ENCODE results near the gene DISC1. TPM values are rescaled to one million over a fixed set of nuclear protein-coding genes. Genes with fewer than 3 reads are reported as not detected.
"Not testable (repeated sequence)": the region's sequence is repeated elsewhere in the genome, so short reads cannot be mapped to it uniquely, and the experiment has no call there.

Gene DISC1
- total and polyA plus RNA-seq, 8 donors: 0.42 to 6.6 (median 1.5) TPM

DNA sequence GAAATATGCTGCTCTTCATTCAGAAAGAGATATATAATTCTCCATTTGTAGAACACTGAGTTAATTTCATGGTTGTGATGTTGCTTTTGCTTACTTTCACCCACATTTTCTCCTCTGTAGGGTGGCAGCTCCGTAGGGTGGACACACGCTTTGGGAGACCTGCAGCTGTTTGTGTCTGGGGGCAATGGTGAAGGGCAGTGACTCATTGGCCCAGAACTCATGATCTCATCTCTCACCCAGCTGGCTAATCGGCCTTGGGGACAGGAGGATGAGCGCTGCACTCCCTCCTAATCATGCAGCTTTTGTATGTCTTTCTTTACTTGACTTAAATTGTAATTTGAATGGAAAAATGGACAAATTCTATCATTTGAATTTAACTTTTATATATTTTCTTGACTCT is 9.6 kb downstream of the DISC1 start:
- 59 to 73% methylated on average over 4 of the region's 4 CpGs for WGBS, 2 donors
- Histone ChIP-seq H3K36me3 (no peaks in the 10 kb centered on the region), H3K27ac (no peak overlapping the region), H3K27me3 (no peaks in the 10 kb centered on the region), H3K4me3 (no peak overlapping the region), H3K4me1 (no peaks in the 10 kb centered on the region), H3K9me3 (no peaks in the 10 kb centered on the region)
- TF ChIP-seq, protein P1, sequence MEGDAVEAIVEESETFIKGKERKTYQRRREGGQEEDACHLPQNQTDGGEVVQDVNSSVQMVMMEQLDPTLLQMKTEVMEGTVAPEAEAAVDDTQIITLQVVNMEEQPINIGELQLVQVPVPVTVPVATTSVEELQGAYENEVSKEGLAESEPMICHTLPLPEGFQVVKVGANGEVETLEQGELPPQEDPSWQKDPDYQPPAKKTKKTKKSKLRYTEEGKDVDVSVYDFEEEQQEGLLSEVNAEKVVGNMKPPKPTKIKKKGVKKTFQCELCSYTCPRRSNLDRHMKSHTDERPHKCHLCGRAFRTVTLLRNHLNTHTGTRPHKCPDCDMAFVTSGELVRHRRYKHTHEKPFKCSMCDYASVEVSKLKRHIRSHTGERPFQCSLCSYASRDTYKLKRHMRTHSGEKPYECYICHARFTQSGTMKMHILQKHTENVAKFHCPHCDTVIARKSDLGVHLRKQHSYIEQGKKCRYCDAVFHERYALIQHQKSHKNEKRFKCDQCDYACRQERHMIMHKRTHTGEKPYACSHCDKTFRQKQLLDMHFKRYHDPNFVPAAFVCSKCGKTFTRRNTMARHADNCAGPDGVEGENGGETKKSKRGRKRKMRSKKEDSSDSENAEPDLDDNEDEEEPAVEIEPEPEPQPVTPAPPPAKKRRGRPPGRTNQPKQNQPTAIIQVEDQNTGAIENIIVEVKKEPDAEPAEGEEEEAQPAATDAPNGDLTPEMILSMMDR (IDR thresholded peaks at IDR 0.05): no peak
- intact Hi-C loops (cut with DNase I): no loop called here
- ATAC-seq: peak in 1 of 4 donors; percentile 32
- no peak for DNase-seq
- FAIRE-seq: no peak

DNA sequence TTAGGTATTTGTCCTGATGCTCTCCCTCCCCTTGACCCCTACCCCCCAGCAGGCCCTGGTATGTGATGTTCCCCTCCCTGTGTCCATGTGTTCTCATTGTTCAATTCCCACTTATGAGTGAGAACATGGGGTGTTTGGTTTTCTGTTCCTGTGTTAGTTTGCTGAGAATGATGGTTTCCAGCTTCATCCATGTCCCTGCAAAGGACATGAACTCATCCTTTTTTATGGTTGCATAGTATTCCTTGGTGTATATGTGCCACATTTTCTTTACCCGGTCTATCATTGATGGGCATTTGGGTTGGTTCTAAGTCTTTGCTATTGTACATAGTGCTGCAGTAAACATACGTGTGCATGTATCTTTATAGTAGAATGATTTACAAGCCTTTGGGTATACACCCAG is 10.3 kb downstream of the DISC1 start:
- ATAC-seq; FAIRE-seq; H3K27ac ChIP-seq; H3K27me3 ChIP-seq; DNase-seq; H3K9me3 ChIP-seq; H3K4me3 ChIP-seq; intact Hi-C loops (cut with DNase I); H3K36me3 ChIP-seq; H3K4me1 ChIP-seq: not testable (repeated sequence)
- 89 to 97% methylated on average over 2 of the region's 2 CpGs for WGBS, 2 donors

DNA sequence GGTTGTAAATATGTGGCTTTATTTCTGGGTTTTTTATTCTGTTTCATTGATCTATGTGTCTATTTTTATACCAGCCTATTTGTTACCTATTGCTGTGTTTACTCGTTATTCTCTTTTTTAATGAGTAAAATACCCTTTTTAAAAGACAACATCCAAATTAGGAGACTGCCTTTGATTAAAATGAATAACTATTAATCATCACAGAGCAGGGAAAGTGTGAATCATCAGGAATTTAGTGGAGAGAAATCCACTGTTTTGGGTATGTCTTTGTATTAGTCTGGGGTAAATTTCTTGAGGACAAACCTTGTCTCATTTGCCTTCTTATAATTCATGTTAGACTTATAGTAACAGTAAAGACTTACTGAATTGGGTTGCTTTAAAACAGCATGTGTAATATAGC is 12.1 kb downstream of the DISC1 start:
- no peak for ATAC-seq
- FAIRE-seq: no peak
- no peaks in the 10 kb centered on the region for H3K36me3 ChIP-seq
- intact Hi-C loops (cut with DNase I): no loop called here
- H3K27me3 ChIP-seq: no peaks in the 10 kb centered on the region
- no peak overlapping the region for H3K27ac ChIP-seq
- 82 to 83% methylated on average over 1 of the region's 1 CpG for WGBS, 2 donors
- TF ChIP-seq, protein P1 (IDR thresholded peaks at IDR 0.05): no peak
- no peak for DNase-seq
- no peaks in the 10 kb centered on the region for H3K4me1 ChIP-seq
- no peaks in the 10 kb centered on the region for H3K9me3 ChIP-seq
- no peak overlapping the region for H3K4me3 ChIP-seq

DNA sequence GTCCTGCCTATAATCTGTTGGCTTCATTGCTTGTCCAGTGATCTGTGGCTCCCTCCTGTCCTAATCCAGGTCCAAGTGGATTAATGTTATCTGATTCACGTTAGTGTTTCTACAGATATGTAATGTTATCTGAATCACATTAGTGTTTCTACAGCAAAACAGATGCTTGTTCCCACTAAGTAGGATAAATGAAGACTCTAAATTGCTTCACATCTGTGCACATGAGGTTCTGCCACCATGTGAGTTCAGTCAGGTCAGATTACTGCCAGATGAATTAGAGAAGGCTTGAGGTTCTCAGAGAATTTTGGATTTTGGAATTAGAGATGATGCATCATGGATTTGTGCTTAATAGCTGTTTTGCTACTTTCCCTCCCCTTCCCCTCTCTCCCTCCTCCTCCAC is 13.2 kb downstream of the DISC1 start:
- intact Hi-C loops (cut with DNase I): no loop called here
- H3K27me3 ChIP-seq: no peaks in the 10 kb centered on the region
- H3K9me3 ChIP-seq: no peaks in the 10 kb centered on the region
- no peaks in the 10 kb centered on the region for H3K36me3 ChIP-seq
- no peak overlapping the region for H3K4me3 ChIP-seq
- no peak for ATAC-seq
- no peak overlapping the region for H3K27ac ChIP-seq
- WGBS, 2 donors: 11 to 12% methylated on average over 1 of the region's 1 CpG
- no peaks in the 10 kb centered on the region for H3K4me1 ChIP-seq
- DNase-seq: no peak
- TF ChIP-seq, protein P1 (IDR thresholded peaks at IDR 0.05): no peak
- FAIRE-seq: no peak

DNA sequence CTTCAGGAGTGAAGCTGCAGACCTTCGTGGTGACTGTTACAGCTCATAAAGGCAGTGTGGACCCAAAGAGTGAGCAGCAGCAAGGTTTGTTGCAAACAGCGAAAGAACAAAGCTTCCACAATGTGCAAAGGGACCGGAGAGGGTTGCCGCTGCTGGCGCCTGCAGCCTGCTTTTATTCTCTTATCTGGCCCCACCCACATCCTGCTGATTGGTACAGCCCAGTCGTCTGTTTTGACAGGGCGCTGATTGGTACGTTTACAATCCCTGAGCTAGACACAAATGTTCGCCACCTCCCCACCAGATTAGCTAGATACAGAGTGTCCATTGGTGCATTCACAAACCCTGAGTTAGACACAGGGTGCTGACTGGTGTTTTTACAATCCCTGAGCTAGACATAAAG is 14.9 kb downstream of the DISC1 start:
- ATAC-seq; H3K36me3 ChIP-seq; H3K4me3 ChIP-seq; H3K27me3 ChIP-seq; intact Hi-C loops (cut with DNase I); H3K9me3 ChIP-seq; H3K4me1 ChIP-seq; FAIRE-seq; DNase-seq; H3K27ac ChIP-seq: not testable (repeated sequence)
- 82 to 86% methylated on average over 9 of the region's 9 CpGs for WGBS, 2 donors

DNA sequence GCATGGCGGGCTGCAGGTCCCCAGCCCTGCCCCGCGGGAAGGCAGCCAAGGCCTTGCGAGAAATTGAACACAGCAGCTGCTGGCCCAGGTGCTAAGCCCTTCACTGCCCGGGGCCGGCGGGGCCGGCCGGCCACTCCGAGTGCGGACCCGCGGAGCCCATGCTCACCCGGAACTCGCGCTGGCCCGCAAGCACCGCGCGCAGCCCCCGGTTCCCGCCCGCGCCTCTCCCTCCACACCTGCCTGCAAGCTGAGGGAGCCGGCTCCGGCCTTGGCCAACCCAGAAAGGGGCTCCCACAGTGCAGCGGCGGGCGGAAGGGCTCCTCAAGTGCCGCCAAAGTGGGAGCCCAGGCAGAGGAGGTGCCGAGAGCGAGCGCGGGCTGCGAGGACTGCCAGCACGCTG is 15.5 kb downstream of the DISC1 start:
- H3K27ac ChIP-seq; H3K4me3 ChIP-seq; H3K27me3 ChIP-seq; H3K36me3 ChIP-seq; H3K4me1 ChIP-seq; H3K9me3 ChIP-seq; intact Hi-C loops (cut with DNase I); FAIRE-seq; ATAC-seq; DNase-seq: not testable (repeated sequence)
- 95 to 97% methylated on average over 32 to 36 of the region's 36 CpGs for WGBS, 2 donors

DNA sequence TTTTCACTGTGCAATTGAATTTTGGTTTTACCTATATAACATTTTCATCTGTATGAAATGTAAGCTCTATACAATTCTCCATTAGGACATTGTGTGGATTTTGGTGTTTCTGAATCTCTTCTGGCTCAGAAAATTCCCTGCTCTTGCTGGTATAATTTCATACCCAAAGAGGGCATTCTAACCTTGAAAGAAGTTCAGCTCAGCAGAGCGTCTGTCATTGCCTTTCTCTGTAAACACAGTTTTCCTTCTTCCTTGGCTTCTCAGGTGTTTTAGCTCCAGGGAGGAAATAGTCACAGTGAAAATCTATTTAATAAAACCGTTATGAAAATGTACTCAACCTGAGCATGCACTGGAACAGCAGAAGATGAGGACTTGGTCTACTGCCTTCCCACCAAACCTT is 16.0 kb downstream of the DISC1 start:
- H3K36me3 ChIP-seq: no peaks in the 10 kb centered on the region
- no peak overlapping the region for H3K27ac ChIP-seq
- H3K9me3 ChIP-seq: no peaks in the 10 kb centered on the region
- H3K27me3 ChIP-seq: no peaks in the 10 kb centered on the region
- FAIRE-seq (no peak), DNase-seq (no peak), ATAC-seq (no peak)
- TF ChIP-seq, protein P1 (IDR thresholded peaks at IDR 0.05): no peak
- H3K4me1 ChIP-seq: no peaks in the 10 kb centered on the region
- intact Hi-C loops (cut with DNase I): no loop called here
- no peak overlapping the region for H3K4me3 ChIP-seq
- 47 to 56% methylated on average over 2 of the region's 2 CpGs for WGBS, 2 donors
